K562 (cell line): ENCODE results near the gene ZNRF1. TPM values are rescaled to one million over a fixed set of nuclear protein-coding genes. Genes with fewer than 3 reads are reported as not detected.

ENCODE experiments used
- ARNT ChIP-seq, 2 experiments: fragments of 450-650 bp; IDR thresholded peaks; 2 replicates each; pipeline ENCODE4 v1.6.1; 2016; ENCODE audit warnings: mild to moderate bottlenecking in 1 of 2
- BCL6 ChIP-seq: fragments of 250-450 bp; sonication (Bioruptor Pico); IDR thresholded peaks from 2 replicates; pipeline ENCODE4 v1.4.0; 2020
- BDP1 ChIP-seq: IDR thresholded peaks from 3 replicates; pipeline ENCODE4 v1.6.1; 2011; ENCODE audit not compliant: insufficient read length, insufficient read depth
- EHMT2 ChIP-seq: fragments of 450-650 bp; IDR thresholded peaks from 2 replicates; pipeline ENCODE4 v1.6.1; 2018; ENCODE audit warnings: antibody characterized with exemption
- KLF16 ChIP-seq: IDR thresholded peaks from 2 replicates; pipeline ENCODE4 v1.6.1; 2016; ENCODE audit warnings: antibody characterized with exemption
- L3MBTL2 ChIP-seq: fragments of 450-650 bp; IDR thresholded peaks from 2 replicates; pipeline ENCODE4 v1.6.1; 2016; ENCODE audit warnings: mild to moderate bottlenecking, moderate library complexity
- MBD2 ChIP-seq: sonication (generic); IDR thresholded peaks from 2 replicates; pipeline ENCODE4 v1.6.1; 2016; ENCODE audit warnings: low read depth, borderline replicate concordance
- MYC ChIP-seq, 2 experiments: fragments of 250-450 bp in 1 of 2; sonication (Bioruptor Pico) in 1 of 2; IDR thresholded peaks; 2 replicates each; pipeline versions ENCODE4 v1.5.1 to v1.6.1; 2012 to 2021; ENCODE audit warnings: low read depth in 2 of 2, borderline replicate concordance in 1 of 2, improper control_type of control experiment in 1 of 2, low read length in 1 of 2, mild to moderate bottlenecking in 1 of 2, moderate library complexity in 1 of 2
- NFXL1 ChIP-seq: fragments of 450-650 bp; formaldehyde crosslinking; IDR thresholded peaks from 2 replicates; pipeline ENCODE4 v1.4.0; 2021; ENCODE audit warnings: mild to moderate bottlenecking
- RAD21 ChIP-seq, 2 experiments: fragments of 250-450 bp in 1 of 2; fragments of 450-650 bp in 1 of 2; sonication (Bioruptor Pico) in 1 of 2; formaldehyde crosslinking in 1 of 2; IDR thresholded peaks in 1 of 2; conservative IDR thresholded peaks in 1 of 2; 2 replicates each; pipeline versions ENCODE4 v1.4.0 to v1.8.0; 2020 to 2022; ENCODE audit warnings: mild to moderate bottlenecking in 2 of 2, moderate library complexity in 1 of 2
- RBFOX2 ChIP-seq: fragments of 200-400 bp; formaldehyde crosslinking; IDR thresholded peaks from 2 replicates; pipeline ENCODE4 v1.6.1; 2017; ENCODE audit warnings: low read depth, mild to moderate bottlenecking, low read length, moderate library complexity
- RBM15 ChIP-seq: fragments of 200-400 bp; formaldehyde crosslinking; IDR thresholded peaks from 2 replicates; pipeline ENCODE4 v1.6.1; 2018; ENCODE audit warnings: mild to moderate bottlenecking, low read length, moderate library complexity; ENCODE audit not compliant: insufficient read depth
- RBM17 ChIP-seq: fragments of 200-400 bp; formaldehyde crosslinking; IDR thresholded peaks from 2 replicates; pipeline ENCODE4 v1.6.1; 2017; ENCODE audit warnings: low read depth, mild to moderate bottlenecking, low read length, borderline replicate concordance
- SNIP1 ChIP-seq: fragments of 450-650 bp; IDR thresholded peaks from 2 replicates; pipeline ENCODE4 v1.7.1; 2017; ENCODE audit warnings: low read depth, mild to moderate bottlenecking
- WHSC1 ChIP-seq: IDR thresholded peaks from one replicate; pipeline ENCODE4 v1.6.1; 2012; ENCODE audit warnings: low read length, control low read depth, inconsistent platforms
- ZNF232 ChIP-seq: sonication (generic); formaldehyde crosslinking; IDR thresholded peaks from 2 replicates; pipeline ENCODE4 v1.8.0; 2022; ENCODE audit warnings: mild to moderate bottlenecking, missing genetic modification reagents
- ZNF830 ChIP-seq: fragments of 250-450 bp; sonication (Bioruptor Pico); IDR thresholded peaks from 2 replicates; pipeline ENCODE4 v1.5.0; 2021; ENCODE audit warnings: mild to moderate bottlenecking
- polyA plus RNA-seq, 8 experiments: library from polyadenylated mRNA; depleted of rRNA in 4 of 8; stranded (reverse) in 5 of 8; unstranded in 3 of 8; fragments of >200 nt; fragmentation: Nextera tagmentation in 2 of 8; fragmentation: Illumina TruSeq in 1 of 8; extraction: Ambion mirVana in 2 of 8; extraction: Trizol in 1 of 8; gene quantifications; 2 replicates each; pipeline versions ENCODE4 v1.2.1 to v1.2.3, GENCODE V29; 2011 to 2014; ENCODE audit warnings: inconsistent platforms in 1 of 8, missing spikeins in 1 of 8
- total RNA-seq, 7 experiments: library from RNA; depleted of rRNA in 6 of 7; stranded (reverse); fragments of >200 nt in 6 of 7; fragmentation: Illumina TruSeq in 2 of 7; extraction: Trizol in 2 of 7; gene quantifications; 2 replicates each; pipeline versions ENCODE4 v1.2.1 to v1.2.3, GENCODE V29; 2011 to 2021; ENCODE audit warnings: low replicate concordance in 1 of 7
- TF ChIP-seq, protein P1 (sequence below): sonication (generic); formaldehyde crosslinking; IDR thresholded peaks from 2 replicates; pipeline ENCODE4 v1.8.0; 2022; ENCODE audit warnings: missing genetic modification reagents, mild to moderate bottlenecking, borderline replicate concordance
- TF ChIP-seq, protein P2 (sequence below), 2 experiments: fragments of 450-650 bp in 1 of 2; sonication (generic) in 1 of 2; formaldehyde crosslinking; conservative IDR thresholded peaks; 2 replicates each; pipeline versions ENCODE4 v1.4.0 to v1.8.1; 2020 to 2022; ENCODE audit warnings: mild to moderate bottlenecking in 1 of 2, missing genetic modification reagents in 1 of 2
- TF ChIP-seq, protein P3 (sequence below): fragments of 200-800 bp; sonication (Bioruptor generic); IDR thresholded peaks from 2 replicates; pipeline ENCODE4 v1.6.1; 2017; ENCODE audit warnings: missing genetic modification characterization, missing compliant biosample characterization
- TF ChIP-seq, protein P4 (sequence below): sonication (generic); formaldehyde crosslinking; IDR thresholded peaks from 2 replicates; pipeline ENCODE4 v1.9.0; 2022; ENCODE audit warnings: mild to moderate bottlenecking, missing genetic modification reagents

ZNRF1 gene
- total and polyA plus RNA-seq, 9 of the 15 experiments (the other 6 are each of a cell fraction or from before 2014, with no cell fraction given): 9.5 to 37.7 (median 20.0) TPM

DNA sequence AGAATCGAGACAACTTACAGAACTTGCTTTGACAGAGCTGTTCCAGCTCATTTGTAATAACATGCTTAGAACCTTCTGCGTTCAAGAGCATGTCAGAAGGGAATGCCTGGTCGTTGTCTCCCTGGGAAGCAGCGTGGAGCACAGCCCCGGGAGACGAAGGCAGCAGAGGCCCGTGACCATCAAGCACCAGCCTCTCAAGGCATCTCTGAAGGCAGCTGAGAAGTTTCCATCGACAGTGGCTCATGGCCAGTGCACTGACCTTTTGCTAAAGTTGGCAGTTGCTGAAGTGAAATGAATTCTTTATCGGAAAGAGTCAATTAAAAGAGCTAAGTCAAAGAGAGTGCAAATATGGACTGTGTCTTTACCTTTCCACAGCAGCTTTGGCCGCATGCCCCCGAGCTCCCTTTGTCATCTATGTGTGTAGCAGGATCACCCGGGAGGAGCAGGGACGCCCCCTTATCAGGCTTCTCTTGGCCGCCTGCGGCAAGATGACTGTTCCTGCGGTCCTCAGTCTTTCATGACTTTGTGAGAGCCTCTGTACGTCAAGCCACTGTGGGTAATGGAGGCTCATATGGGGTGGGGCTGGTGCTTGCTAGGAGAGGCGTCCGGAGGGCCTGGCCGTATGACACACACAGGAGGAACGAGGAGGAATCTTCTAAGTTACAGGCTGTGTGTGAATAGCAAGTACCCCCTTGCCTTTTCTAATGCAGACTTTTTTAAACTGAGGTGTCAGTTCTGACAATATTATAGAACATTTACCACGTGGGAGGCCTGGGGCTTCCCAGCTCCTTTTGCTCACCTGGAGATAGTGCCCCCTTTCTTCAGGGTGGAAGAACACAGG lies 63.5 kb downstream of the ZNRF1 start (continued):
- TF ChIP-seq, protein P1, sequence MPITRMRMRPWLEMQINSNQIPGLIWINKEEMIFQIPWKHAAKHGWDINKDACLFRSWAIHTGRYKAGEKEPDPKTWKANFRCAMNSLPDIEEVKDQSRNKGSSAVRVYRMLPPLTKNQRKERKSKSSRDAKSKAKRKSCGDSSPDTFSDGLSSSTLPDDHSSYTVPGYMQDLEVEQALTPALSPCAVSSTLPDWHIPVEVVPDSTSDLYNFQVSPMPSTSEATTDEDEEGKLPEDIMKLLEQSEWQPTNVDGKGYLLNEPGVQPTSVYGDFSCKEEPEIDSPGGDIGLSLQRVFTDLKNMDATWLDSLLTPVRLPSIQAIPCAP (CRISPR knock-in tag): no peak
- no peak for TF ChIP-seq BDP1
- no peak for TF ChIP-seq RBM15
- TF ChIP-seq, protein P2, sequence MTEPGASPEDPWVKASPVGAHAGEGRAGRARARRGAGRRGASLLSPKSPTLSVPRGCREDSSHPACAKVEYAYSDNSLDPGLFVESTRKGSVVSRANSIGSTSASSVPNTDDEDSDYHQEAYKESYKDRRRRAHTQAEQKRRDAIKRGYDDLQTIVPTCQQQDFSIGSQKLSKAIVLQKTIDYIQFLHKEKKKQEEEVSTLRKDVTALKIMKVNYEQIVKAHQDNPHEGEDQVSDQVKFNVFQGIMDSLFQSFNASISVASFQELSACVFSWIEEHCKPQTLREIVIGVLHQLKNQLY (CRISPR knock-in tag; conservative IDR thresholded peaks at IDR 0.05): no peak
- TF ChIP-seq MBD2: no peak
- TF ChIP-seq ARNT (IDR thresholded peaks at IDR 0.05): no peak
- TF ChIP-seq, protein P3, sequence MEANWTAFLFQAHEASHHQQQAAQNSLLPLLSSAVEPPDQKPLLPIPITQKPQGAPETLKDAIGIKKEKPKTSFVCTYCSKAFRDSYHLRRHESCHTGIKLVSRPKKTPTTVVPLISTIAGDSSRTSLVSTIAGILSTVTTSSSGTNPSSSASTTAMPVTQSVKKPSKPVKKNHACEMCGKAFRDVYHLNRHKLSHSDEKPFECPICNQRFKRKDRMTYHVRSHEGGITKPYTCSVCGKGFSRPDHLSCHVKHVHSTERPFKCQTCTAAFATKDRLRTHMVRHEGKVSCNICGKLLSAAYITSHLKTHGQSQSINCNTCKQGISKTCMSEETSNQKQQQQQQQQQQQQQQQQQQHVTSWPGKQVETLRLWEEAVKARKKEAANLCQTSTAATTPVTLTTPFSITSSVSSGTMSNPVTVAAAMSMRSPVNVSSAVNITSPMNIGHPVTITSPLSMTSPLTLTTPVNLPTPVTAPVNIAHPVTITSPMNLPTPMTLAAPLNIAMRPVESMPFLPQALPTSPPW (CRISPR knock-in tag): peak; percentile 64
- no peak for TF ChIP-seq WHSC1
- TF ChIP-seq KLF16: no peak
- TF ChIP-seq SNIP1: no peak
- TF ChIP-seq NFXL1: no peak
- TF ChIP-seq ZNF830 (CRISPR knock-in tag): 0 out of 2 replicates have a peak, but pooled peaks have one; percentile 46
- peak; percentile 16 to 24; a peak in 3 of 4 replicates for TF ChIP-seq RAD21 (CRISPR knock-in tag; conservative IDR thresholded peaks at IDR 0.05 in 1 of 2, IDR thresholded peaks at IDR 0.05 in 1 of 2)
- no peak for TF ChIP-seq RBM17
- TF ChIP-seq, protein P4, sequence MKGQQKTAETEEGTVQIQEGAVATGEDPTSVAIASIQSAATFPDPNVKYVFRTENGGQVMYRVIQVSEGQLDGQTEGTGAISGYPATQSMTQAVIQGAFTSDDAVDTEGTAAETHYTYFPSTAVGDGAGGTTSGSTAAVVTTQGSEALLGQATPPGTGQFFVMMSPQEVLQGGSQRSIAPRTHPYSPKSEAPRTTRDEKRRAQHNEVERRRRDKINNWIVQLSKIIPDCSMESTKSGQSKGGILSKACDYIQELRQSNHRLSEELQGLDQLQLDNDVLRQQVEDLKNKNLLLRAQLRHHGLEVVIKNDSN (CRISPR knock-in tag): 0 out of 2 replicates have a peak, but pooled peaks have one; percentile 23
- TF ChIP-seq EHMT2: no peak
- peak; percentile 80 for TF ChIP-seq L3MBTL2
- no peak for TF ChIP-seq BCL6 (CRISPR knock-in tag)
- TF ChIP-seq ZNF232: no peak
- TF ChIP-seq MYC (IDR thresholded peaks at IDR 0.05; ENCODE audit: low read depth, low read length): peak; percentile 58; the same call in 1 of the 2 replicates
- TF ChIP-seq MYC (CRISPR knock-in tag; IDR thresholded peaks at IDR 0.05; ENCODE audit: borderline replicate concordance, low read depth): no peak
- TF ChIP-seq RBFOX2: peak; percentile 39
